PC-3 (cell line): ENCODE results near the gene OSBPL6.

Experiments used
- EZH2phosphoT487 ChIP-seq: fragments of 300-600 bp; sonication (generic); IDR thresholded peaks from 2 replicates; pipeline ENCODE4 v1.6.1; 2018; ENCODE audit warnings: mild to moderate bottlenecking, antibody characterized with exemption, low read length, borderline replicate concordance
- TF ChIP-seq, protein P1 (sequence below): fragments of 300-600 bp; sonication (generic); conservative IDR thresholded peaks from 2 replicates; pipeline ENCODE4 v1.5.1; 2017; ENCODE audit warnings: antibody characterized with exemption, low read depth, mild to moderate bottlenecking, low read length

- TF ChIP-seq EZH2phosphoT487: no peak
- TF ChIP-seq, protein P1, sequence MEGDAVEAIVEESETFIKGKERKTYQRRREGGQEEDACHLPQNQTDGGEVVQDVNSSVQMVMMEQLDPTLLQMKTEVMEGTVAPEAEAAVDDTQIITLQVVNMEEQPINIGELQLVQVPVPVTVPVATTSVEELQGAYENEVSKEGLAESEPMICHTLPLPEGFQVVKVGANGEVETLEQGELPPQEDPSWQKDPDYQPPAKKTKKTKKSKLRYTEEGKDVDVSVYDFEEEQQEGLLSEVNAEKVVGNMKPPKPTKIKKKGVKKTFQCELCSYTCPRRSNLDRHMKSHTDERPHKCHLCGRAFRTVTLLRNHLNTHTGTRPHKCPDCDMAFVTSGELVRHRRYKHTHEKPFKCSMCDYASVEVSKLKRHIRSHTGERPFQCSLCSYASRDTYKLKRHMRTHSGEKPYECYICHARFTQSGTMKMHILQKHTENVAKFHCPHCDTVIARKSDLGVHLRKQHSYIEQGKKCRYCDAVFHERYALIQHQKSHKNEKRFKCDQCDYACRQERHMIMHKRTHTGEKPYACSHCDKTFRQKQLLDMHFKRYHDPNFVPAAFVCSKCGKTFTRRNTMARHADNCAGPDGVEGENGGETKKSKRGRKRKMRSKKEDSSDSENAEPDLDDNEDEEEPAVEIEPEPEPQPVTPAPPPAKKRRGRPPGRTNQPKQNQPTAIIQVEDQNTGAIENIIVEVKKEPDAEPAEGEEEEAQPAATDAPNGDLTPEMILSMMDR: peak; percentile 80
These were observed 202.8 kb downstream of the OSBPL6 start for GRCh38 chr2:178397002-178397605.
